Mononuclear cell (primary cell): ENCODE results near the gene SPTB. TPM values are rescaled to one million over a fixed set of nuclear protein-coding genes. Genes with fewer than 3 reads are reported as not detected.

Experiments
- H3K27me3 ChIP-seq: 2 replicates; pipeline ENCODE4 v1.6.0; 2011; ENCODE audit warnings: low read length, control low read depth; ENCODE audit not compliant: insufficient read depth
- H3K4me1 ChIP-seq: 2 replicates; pipeline ENCODE4 v1.5.1; 2011; ENCODE audit warnings: mild to moderate bottlenecking, low read length, control low read depth; ENCODE audit not compliant: insufficient read depth
- H3K4me3 ChIP-seq: 2 replicates; pipeline ENCODE4 v1.5.1; 2011; ENCODE audit warnings: mild to moderate bottlenecking, low read length, moderate library complexity
- H3K9me3 ChIP-seq: 2 replicates; pipeline ENCODE4 v1.5.1; 2011; ENCODE audit warnings: low read depth, mild to moderate bottlenecking, control low read depth, low read length
- total RNA-seq: library from RNA; depleted of rRNA; stranded (reverse); fragments of >200 nt; gene quantifications from one replicate; pipeline ENCODE4 v1.2.3, GENCODE V29; 2012

The SPTB gene
- total RNA-seq, 1 donor: 1.5 TPM

GRCh38 chr14:64743061-64743460 lies 136.6 kb downstream of the SPTB start:
- Histone ChIP-seq H3K27me3 (no peaks in the 10 kb centered on the region), H3K4me3 (no peak overlapping the region), H3K9me3 (no peaks in the 10 kb centered on the region), H3K4me1 (no peaks in the 10 kb centered on the region)

GRCh38 chr14:64741961-64742360 lies 137.7 kb downstream of the SPTB start:
- Histone ChIP-seq H3K27me3 (no peaks in the 10 kb centered on the region), H3K4me3 (no peak overlapping the region), H3K9me3 (no peaks in the 10 kb centered on the region), H3K4me1 (no peaks in the 10 kb centered on the region)

- no peaks in the 10 kb centered on the region for H3K27me3 ChIP-seq
- no peaks in the 10 kb centered on the region for H3K4me1 ChIP-seq
- no peak overlapping the region for H3K4me3 ChIP-seq
- H3K9me3 ChIP-seq: no peaks in the 10 kb centered on the region
These were observed 138.5 kb downstream of the SPTB start for GRCh38 chr14:64741200-64741599.

GRCh38 chr14:64738281-64738804 lies 141.4 kb downstream of the SPTB start:
- no peaks in the 10 kb centered on the region for H3K9me3 ChIP-seq
- no peaks in the 10 kb centered on the region for H3K27me3 ChIP-seq

GRCh38 chr14:64737391-64738280 lies 142.1 kb downstream of the SPTB start:
- Histone ChIP-seq H3K9me3 (no peaks in the 10 kb centered on the region), H3K4me1 (peaks cover 18% of the 10 kb centered on the region), H3K4me3 (no peak overlapping the region), H3K27me3 (no peaks in the 10 kb centered on the region)

More at GRCh38 chr14:64738281-64738804, 141.4 kb downstream of the SPTB start:
- H3K4me3 ChIP-seq: no peak overlapping the region
- peaks cover 18% of the 10 kb centered on the region for H3K4me1 ChIP-seq

- Histone ChIP-seq H3K9me3 (no peaks in the 10 kb centered on the region), H3K4me1 (peaks cover 18% of the 10 kb centered on the region), H3K4me3 (no peak overlapping the region)
These were observed 143.2 kb downstream of the SPTB start for GRCh38 chr14:64736271-64737169.

GRCh38 chr14:64734990-64735389 lies 144.7 kb downstream of the SPTB start:
- Histone ChIP-seq H3K9me3 (no peaks in the 10 kb centered on the region), H3K27me3 (no peaks in the 10 kb centered on the region), H3K4me1 (peaks cover 24% of the 10 kb centered on the region), H3K4me3 (no peak overlapping the region)

More at GRCh38 chr14:64736271-64737169, 143.2 kb downstream of the SPTB start:
- H3K27me3 ChIP-seq: no peaks in the 10 kb centered on the region

- Histone ChIP-seq H3K27me3 (no peaks in the 10 kb centered on the region), H3K4me3 (no peak overlapping the region), H3K4me1 (peaks cover 31% of the 10 kb centered on the region), H3K9me3 (no peaks in the 10 kb centered on the region)
These were observed 145.8 kb downstream of the SPTB start for GRCh38 chr14:64733899-64734298.

- peaks cover 32% of the 10 kb centered on the region for H3K4me1 ChIP-seq
- H3K4me3 ChIP-seq: no peak overlapping the region
- H3K9me3 ChIP-seq: no peaks in the 10 kb centered on the region
- no peaks in the 10 kb centered on the region for H3K27me3 ChIP-seq
These were observed 146.4 kb downstream of the SPTB start for GRCh38 chr14:64733321-64733720.

- Histone ChIP-seq H3K4me1 (peaks cover 39% of the 10 kb centered on the region), H3K9me3 (no peaks in the 10 kb centered on the region), H3K27me3 (no peaks in the 10 kb centered on the region), H3K4me3 (no peak overlapping the region)
These were observed 147.1 kb downstream of the SPTB start for GRCh38 chr14:64732536-64733120.

- H3K4me3 ChIP-seq: no peak overlapping the region
- H3K4me1 ChIP-seq: peaks cover 42% of the 10 kb centered on the region
- H3K9me3 ChIP-seq: no peaks in the 10 kb centered on the region
- no peaks in the 10 kb centered on the region for H3K27me3 ChIP-seq
These were observed 147.6 kb downstream of the SPTB start for GRCh38 chr14:64732066-64732465.

GRCh38 chr14:64731141-64731581 lies 148.5 kb downstream of the SPTB start:
- H3K9me3 ChIP-seq: no peaks in the 10 kb centered on the region

GRCh38 chr14:64730681-64731080 lies 149.0 kb downstream of the SPTB start:
- Histone ChIP-seq H3K9me3 (no peaks in the 10 kb centered on the region), H3K4me1 (peaks cover 54% of the 10 kb centered on the region), H3K4me3 (no peak overlapping the region), H3K27me3 (no peaks in the 10 kb centered on the region)

More at GRCh38 chr14:64731141-64731581, 148.5 kb downstream of the SPTB start:
- Histone ChIP-seq H3K4me3 (no peak overlapping the region), H3K27me3 (no peaks in the 10 kb centered on the region), H3K4me1 (peaks cover 49% of the 10 kb centered on the region)

GRCh38 chr14:64730061-64730440 lies 149.7 kb downstream of the SPTB start:
- Histone ChIP-seq H3K4me1 (peaks cover 55% of the 10 kb centered on the region), H3K4me3 (no peak overlapping the region), H3K27me3 (no peaks in the 10 kb centered on the region)

More at GRCh38 chr14:64730061-64730440, 149.7 kb downstream of the SPTB start:
- H3K9me3 ChIP-seq: no peaks in the 10 kb centered on the region
